ENCODE data around the gene PRELP.
A peak's percentile ranks its signal among the peaks of the same experiment; 100 is the strongest.
"Not testable (repeated sequence)": the region's sequence is repeated elsewhere in the genome, so short reads cannot be mapped to it uniquely, and the experiment has no call there.

The PRELP gene

DNA sequence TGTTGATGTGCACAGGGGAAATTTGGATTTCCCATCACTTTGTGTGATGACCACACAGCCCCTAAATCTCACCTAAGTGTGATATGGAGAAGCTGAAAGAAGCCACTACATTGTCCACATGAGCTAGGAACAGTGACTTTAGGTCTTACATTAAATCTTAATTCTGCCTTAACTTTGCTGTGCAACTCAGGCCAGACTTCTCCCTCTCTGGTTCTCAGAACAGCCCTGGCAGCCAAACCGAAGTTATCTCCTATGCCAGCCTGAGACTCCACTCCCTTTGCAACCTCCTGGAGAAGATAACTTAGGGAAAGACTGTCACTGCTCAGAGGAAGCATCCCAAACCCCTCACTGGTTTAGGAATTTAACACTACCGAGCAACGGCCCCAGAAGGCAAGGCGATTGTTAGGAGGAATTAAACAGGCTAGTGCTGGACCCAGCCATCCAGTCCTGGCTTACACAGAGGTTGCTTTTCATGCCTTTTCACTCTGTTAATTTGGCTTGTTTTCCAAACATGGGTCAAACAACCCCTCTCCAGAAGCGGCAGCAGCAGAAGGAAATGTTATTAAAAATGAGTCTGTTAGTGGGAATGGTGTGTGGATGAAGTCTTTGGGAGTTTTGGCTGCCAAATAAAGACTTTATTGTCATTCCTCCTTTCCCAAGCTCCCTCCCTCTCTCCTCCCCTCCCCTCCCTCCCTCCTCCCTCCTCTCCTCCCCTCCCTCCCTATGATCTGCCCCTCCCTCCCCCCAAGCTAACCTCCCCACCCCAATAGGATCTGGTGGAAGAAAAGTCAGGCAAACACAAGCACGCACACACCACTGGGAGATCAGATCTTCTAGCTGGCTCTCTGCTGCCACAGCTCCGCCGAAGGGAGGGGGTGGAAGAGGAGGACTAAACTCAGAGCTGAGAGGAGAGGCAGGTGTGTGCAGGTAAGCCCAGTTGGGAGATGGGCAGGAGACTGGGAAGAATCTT lies at the start of gene PRELP:
Gene PRELP, plus strand, starts transcription at position 795 of the 970 bp plus-strand sequence. CDS start 7,379 bp downstream, outside the sequence.
- DNase-seq, result peak; percentile 15

DNA sequence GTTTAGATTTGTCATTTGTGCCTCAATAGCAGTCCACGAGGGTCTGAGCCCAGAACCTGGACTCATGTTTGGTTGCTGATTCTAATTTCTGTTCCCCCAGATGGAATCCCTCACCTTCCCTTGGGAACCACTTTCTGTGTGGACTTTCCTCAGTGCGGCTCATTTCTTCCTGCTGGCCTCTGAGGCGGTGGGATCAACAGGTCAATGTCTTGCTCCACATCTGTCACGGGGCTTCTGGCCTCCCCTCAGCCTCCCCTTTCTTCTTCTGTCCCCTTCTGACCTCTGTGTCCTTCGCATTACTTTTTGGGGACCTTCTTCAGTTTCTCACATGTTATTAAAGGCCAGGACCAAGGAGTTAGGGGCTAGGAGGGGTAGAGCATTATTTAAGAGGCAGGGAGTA lies 49.2 kb upstream of the PRELP start:
- DNase-seq, result no peak

DNA sequence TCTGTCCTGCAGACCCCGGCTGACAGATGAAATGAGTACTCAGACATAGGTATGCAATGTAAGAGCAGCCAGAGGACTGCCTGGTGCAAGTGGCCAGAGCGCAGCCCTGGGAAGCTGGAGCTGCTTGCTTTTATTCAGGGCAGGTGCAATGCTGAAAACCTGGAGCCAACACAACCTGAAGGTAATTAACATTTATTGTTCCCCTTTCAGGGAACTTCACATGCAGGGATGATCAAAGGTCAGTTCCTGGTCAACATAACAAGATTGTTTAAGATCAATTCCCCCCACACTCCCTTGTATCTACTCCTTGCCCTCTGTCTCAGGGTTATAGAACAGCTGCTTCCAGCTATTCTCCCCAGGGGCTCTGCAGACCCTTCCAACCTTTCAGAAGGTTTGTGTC lies 48.7 kb upstream of the PRELP start:
- no peak for DNase-seq

DNA sequence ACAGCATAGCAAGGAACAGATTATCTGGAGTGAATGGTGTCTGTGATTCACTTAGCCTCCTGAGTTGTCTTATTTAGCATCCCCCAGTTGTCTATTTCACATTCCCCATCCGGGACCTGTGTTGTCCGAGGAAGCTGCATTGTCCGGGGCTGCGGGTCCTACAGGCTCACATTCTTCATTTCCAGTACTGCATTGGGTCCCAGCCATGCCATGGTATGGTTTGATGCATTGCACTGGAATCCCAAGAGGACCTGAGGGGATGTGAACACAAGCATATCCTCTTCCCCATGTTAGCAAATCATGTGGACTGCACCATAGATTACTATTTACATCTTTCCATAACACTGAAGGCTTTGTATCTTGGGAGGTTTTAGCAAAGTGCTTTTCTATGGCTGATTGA lies 48.2 kb upstream of the PRELP start:
- no peak for DNase-seq

DNA sequence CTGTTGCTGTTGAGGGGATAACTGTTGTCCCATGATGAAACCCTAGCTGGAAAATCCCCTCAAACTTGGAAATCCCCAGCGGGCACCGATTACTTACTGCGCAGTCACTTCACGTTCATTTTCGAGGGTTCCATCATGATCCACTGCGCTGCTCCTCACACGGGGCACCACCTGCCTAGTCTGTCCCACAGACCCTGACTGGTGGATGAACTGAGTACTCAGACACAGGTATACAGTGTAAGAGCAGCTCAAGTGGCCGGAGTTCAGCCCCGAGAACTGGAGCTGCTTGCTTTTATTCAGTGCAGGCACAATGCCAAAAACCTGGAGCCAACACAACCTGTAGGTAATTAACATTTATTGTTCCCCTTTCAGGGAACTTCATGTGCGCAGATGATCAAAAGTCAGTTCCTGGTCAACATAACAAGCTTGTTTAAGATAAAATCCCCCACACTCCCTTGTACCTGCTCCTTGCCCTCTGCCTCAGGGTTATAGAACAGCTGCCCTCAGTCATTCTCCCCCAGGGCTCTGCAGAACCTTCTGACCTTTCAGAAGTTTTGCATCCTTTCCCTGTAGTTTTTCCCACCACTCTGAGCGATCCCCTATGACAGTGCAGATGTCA lies 46.5 kb upstream of the PRELP start:
- no peak for DNase-seq

DNA sequence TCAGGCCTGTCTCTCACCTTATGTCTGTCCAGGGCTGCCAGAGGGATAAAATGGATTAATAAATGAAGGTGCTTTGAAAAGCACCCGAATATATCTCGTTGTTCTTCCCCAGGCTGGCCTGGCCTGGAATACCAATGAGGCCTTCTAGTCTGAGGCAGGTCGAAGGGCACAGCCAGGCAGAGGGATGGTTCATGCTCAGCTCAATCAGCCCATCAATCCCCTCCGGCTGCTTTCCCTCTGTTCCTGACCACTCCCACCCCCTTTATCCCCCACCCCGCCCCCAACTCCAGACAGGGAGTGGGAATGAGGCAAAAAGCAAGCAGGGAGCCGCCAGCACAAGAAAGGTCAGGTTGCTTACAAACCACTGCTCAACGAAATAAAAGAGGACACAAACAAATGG lies 40.0 kb upstream of the PRELP start:
- no peak for DNase-seq

DNA sequence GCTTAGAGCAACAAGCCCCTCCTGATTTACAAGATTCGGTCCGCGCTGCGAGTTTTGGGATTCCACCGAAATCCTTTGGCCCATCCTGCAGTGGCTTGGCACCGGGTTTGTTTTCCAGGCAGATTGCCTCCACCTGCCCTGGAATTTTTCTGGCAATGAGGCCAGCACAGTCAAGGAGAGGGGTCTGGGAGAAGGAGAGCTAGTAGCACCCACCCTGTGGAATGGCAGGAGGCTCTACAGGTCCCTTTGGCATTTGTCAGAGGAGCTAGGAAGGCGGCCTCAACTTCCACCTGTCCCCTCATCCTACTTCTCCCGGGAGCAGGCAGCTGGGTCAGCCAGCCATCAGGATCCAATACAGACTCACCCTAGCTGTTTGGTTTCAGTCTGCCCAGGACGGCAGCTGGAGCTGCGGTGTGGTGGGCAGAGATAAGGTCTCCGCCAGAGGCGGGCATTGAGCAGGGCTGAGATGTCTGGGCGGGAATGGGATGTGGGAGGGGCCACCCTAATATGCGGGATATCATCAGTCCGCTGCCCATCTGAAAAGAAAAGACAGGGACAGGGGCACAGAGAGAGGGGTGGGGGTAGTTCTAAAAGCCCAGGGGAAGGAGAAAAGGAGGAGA lies 37.8 kb upstream of the PRELP start:
- no peak for DNase-seq

DNA sequence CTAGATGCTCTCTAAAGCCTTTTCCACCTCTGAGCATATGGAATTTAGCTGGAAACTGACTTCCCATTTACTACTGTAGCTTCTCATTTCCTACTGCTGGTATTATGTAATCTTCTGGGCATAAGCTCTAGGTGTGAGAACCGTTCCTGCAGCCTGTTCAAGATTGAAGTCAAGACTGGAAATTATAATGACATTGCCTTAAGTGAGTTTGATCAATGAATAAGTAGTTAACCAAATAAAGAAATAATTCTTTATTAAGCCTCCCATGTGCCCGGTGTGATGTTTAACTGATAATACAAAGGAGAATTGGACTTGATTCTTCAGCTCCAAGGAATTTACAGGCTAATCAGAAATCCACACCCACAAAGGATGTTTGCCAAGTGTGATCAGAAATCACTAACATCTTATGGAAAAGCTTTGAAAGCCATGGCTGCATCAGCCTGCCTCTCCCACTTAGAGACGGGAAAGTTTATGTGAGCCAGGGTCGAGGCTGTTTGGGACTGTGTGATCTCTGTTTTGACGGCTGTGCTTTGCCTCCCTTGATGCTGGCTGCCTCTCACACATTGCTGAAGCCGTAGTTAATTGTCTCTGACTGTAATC lies 36.4 kb upstream of the PRELP start:
- no peak for DNase-seq

DNA sequence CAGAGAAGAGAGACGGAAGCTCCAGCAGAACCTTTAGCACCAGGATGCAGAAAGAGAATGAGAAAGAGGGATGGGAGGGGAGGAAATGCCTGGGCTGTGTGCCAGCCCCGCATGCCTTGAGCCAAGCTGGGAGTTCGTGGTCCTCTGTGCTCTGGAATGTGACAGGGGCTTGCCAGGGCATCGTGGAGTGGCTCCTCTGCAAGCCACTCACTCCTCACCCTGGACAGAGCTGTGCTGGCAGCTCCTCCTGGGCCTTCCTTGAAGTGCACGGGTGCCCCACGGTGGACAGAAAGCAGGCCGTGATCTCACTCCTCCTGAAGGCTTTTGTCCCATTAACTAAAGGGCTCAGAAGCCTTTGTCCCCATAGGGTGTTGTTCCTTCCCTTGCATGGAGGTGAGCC lies 34.8 kb upstream of the PRELP start:
- peak; percentile 68 for DNase-seq

DNA sequence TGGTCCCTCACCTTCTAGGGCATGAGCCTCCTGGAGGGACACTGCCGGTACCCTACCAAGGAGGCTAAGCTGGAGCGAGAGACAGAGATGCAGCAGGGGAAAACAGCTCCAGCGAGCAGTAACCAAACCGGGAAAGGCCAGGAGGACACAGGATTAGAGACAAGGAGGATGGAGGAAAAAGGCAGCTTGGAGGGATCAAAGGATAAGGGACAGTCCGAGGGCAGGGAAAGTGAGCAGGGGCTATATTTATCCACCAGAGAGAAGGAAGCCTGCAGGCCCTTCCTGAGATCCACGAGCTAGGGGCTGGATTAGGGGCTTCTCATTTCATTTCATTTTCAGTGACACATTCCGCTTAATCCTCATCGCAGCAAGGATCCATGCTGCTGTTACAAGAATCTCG lies 33.8 kb upstream of the PRELP start:
- no peak for DNase-seq

DNA sequence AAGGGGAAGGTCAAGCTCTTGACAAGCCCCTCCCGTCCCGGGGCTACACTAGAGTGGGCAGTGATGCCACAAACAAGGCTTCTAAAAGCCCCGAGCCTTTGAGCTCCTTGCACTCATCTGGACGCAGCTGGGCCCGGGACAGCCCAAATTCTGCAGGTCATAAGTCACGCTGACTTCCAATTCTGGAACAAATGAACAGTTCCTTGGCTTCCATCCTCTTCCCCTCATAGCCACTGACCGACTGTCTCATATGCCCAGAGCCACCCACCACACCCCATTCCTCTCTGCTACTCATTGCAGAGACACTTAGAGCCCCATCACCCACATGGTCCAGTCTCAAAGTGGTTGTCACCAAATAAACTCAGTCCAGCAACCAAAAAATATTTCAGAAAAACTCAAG lies 32.8 kb upstream of the PRELP start:
- no peak for DNase-seq

DNA sequence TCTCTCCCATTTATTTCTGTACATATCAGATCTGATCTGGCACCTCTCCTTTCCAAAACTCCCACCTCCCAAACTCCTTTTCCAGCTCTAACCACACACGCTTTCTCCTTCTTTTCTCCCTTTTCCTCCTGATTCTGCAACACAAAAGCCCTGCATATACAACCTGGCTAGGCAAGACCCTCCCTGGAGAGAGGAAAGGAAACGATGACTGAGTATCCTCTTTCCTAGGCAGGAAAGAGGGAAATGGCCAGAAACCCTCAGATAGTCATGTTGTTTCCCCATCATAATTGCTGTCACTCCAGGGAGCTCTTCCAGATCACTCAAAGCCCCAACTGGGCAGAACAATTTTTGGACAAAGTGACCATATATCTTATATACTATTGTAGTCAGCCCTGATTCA lies 32.3 kb upstream of the PRELP start:
- DNase-seq, result no peak

DNA sequence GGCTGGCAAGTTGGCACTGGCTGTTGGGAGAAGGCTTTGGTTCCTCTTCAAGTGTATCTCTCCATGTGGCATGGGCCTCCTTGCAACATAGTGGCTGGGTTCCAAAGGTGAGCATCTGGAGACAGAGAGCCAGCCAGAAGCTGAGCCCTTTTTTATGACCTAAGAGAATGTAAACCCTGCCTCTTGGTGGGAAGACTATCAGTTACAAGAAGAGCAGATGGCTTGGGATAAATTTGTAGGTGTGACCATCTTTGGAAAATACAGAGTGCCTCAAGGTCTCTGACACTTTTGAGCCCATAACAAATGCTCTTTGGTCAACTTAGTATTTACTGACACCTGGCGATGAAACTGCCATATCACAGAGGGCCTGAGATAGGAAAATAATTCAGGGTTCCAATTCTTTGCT lies 31.4 kb upstream of the PRELP start:
- DNase-seq, result no peak

DNA sequence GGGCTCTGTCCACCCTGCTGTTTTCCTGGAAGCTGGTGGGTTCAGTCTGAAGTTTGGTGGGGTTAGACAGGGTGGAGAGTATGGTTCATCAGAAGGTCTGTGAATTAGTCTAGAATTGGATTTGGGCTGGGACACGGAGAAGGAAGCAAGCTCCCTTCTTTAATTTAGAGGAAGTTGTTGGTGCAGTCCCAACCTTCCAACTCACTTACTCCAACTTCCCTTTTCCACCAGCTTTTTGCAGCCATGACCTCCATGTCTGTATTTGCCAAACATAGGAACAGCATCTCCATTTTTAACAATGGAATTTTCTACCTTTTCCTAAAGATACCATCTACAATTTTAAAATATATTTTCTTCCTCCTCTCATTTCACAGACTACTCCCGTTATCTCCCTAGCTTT lies 28.5 kb upstream of the PRELP start:
- DNase-seq, result no peak

DNA sequence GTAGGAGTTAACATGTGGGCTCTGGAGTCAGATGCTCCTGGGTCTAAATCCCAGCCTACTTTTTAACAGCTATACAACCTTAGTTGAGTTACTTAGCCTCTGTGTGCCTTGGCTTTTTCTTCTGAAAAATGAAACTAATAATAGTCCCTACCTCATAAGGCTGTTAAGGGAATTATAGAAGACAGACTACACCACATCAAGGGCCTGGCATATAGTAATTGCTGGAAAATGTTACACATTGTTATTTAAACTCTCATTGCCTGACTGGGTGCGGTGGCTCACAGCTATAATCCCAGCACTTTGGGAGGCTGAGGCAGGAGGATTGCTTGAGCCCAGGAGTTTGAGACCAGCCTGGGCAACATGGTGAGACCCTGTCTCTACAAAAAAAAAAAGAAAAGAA lies 28.0 kb upstream of the PRELP start:
- DNase-seq, result not testable (repeated sequence)

DNA sequence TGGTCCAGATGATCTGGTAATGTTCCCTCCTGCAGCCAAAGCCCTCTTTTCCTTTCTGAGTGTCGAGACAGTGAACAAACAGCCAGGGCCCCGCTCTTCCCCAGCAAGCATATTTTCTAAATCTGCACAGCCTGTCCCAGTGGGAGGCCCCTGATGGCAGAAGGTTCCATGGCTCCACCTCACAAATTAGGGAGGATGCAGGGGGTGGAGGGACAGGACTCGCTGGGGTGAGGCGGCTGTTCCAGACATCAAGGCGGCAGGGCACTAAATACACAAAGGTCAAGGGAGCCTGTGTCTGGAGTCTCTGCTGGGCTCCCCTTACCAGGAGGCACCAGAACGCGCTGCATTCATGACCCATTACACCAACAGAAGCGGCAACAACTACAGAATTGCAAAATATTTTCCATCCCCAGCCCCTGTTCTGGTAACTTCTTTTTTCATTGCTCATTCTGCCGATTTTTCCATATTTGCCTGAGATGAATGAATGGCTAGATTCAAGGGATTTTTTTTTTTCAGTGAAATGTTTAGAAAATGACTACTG lies 27.0 kb upstream of the PRELP start:
- no peak for DNase-seq

DNA sequence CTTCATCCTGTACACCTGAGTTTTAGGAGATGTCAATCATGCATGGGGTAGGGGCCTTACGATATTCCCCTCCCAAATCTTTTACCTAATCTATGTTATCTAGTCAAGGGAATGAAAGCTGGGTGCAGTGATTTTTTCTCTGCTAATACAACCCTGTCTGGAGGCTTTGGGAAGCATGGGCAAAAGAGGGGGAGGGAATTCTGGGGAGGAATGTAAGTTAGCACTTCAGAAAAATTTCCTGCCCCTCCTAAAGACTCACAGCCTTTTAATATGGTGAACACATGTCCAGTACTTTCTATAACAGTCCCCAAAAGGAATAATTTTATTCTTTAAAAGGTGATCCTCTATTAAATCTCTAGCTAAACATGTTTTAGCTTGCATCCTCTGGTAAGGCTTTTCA lies 25.6 kb upstream of the PRELP start:
- DNase-seq, result no peak

DNA sequence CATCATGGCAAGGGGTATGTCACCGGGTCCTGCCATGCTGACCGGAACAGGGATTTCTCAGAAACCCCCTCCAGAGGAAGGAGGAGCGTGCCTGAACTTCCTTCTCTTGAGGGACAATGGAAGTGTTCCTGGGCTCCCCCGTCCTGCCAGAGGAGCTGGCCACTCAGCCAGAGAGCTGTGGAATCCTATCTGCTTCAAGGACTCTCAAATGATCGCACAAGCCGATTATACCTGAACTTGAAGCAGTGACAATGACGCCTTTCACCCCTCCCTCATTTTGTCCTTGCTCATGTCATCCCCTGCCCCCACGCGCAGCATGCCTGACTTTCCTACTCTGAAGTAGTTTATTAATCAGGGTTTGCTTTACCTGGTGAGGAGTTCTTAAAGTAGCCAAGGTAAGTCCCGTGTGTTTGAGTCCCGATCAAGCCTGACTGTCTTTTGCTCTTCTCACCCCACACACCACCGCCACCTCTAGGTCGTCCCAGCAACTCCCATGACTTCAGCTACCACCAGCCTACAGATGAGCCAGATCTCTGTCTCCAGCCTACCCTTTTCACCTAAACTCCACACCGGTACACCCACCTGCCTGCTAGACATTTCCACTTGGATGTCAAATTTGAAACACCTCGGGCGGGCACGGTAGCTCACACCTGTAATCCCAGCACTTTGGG lies 25.0 kb upstream of the PRELP start:
- DNase-seq, result no peak

DNA sequence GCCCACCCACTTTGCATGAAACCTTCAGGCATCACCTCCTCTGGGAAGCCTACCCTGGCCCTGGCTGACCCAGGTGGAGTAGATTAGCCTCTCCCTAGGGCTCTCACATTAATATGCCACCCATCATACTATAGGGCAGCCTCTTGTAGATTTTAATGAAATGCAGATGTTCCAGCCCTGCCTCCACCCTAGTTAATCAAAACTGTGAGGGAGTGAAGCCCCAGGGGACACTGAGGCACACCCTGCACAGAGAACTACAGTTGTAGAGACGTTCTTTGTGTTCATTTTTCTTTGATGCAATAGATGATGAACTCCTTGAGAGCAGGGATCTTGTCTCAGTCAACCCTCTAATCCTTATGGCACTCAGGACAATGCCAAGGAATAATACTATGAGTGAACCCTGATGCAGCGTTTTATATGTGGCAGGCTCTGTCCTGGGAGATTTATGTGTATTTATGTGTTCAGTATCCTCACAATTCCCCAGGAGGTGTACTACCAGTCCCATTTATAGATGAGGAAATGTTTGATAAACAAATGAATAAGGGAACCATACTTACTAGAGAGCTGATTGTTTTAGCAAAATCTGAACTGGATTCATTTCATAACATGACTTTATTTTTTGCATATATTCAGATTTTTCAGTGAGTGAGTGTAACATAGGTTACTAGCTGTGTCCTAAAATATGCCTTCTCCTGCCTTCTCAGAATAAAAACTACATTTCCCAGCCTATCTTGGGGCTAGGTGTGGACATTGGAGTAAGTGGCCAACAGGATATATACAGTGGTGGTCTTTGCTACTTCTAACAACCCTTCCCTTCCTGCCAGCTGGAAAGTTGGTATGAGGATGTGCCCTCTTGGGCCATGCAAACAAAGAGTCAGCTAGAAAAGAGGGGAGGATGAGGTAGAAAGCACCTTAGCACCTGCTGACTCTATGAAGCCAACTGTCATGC lies 23.5 kb upstream of the PRELP start:
- DNase-seq, result no peak

DNA sequence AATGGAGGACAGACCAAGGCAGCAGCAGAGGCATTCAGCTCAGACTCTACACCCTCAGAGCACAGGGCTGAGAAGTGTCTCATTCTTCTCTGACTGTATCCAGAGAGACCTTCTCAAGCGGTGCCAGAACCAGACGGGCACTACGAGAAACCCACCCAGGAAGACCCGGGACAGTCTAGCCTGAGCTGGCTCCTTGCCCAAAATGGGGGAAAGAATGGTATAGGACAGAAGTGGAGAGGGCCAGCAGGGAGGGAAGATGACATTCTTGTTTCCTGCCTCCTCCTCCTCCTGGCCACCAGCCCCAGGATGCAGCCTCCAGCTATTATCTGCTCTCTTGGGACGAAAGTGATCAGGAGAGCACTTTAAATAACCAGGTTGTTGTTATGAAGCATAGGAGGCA lies 22.6 kb upstream of the PRELP start:
- no peak for DNase-seq

DNA sequence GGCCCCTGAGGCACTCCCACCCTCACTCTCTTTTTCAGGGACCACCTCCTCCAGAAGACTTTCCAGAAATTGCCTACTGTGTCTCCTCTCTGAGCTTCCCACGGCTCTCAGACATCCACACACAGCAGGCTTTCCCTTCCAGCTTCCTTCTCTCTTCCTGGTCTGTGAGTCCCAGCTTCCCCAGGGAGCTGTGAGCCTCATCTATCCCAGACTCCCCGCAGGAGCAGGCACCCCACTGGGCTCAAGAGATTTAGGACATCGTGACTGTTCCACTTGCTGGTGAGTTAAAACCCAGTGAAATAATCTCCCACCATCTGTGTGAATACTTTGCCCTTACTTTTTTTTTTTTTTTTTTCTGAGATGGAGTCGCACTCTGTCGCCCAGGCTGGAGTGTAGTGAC lies 22.0 kb upstream of the PRELP start:
- DNase-seq, result no peak

Data from HCEC 1CT (cell line).